SK-N-MC (cell line): ENCODE data around the gene PSPC1.

Experiments used
- EZH2 ChIP-seq: fragments of 200-600 bp; sonication (generic); IDR thresholded peaks from one replicate; pipeline ENCODE4 v1.6.1; 2017; ENCODE audit warnings: antibody characterized with exemption
- FOXP2 ChIP-seq: optimal IDR thresholded peaks from 2 replicates; pipeline ENCODE3; 2011; ENCODE audit warnings: mild to moderate bottlenecking, moderate library complexity; ENCODE audit not compliant: insufficient read depth; ENCODE audit errors: extremely low read length, control extremely low read depth
- POLR2AphosphoS5 ChIP-seq: IDR thresholded peaks from 2 replicates; pipeline ENCODE4 v1.6.1; 2012; ENCODE audit warnings: mild to moderate bottlenecking, low read depth, low read length, borderline replicate concordance

DNA sequence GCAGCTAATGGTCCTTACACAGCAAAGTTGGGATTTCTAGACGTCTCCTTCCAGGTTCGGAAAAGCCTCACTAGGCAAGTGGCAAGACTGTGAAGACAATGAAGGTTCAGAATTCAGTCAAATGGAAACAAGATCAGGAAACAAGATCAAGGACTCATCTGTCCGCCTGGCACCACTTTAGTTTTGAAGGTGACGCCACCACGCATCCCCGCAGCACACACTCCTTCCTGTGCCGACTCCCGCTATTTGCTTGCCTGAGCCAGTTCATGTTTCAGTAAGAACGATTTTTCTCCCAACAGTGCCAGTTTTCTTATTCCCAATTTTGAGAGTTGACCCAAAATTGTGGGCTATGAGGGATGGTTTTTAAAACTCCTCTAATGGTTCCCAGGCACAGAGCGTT is 107.8 kb downstream of the PSPC1 start:
- TF ChIP-seq POLR2AphosphoS5 (no peak), EZH2 (no peak), FOXP2 (no peak)
